GM21515 (cell line): ENCODE data around the gene MBD3.
A peak's percentile ranks its signal among the peaks of the same experiment; 100 is the strongest.
"Not testable (repeated sequence)": the region's sequence is repeated elsewhere in the genome, so short reads cannot be mapped to it uniquely, and the experiment has no call there.

Source experiments
- ATAC-seq: cut with Tn5 transposase; IDR thresholded peaks from one replicate; pipeline ENCODE4 v1.9.1; 2021; ENCODE audit not compliant: unreplicated experiment

MBD3 gene, protein sequence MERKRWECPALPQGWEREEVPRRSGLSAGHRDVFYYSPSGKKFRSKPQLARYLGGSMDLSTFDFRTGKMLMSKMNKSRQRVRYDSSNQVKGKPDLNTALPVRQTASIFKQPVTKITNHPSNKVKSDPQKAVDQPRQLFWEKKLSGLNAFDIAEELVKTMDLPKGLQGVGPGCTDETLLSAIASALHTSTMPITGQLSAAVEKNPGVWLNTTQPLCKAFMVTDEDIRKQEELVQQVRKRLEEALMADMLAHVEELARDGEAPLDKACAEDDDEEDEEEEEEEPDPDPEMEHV

GRCh38 chr19:1592755-1593500 is at the start of gene MBD3:
MBD3 (minus strand) TSS chr19:1592865; CDS start chr19:1592631, 234 bp downstream.
- peak; percentile 65 for ATAC-seq

GRCh38 chr19:1640893-1641448 is 48.3 kb upstream of the MBD3 start:
- ATAC-seq = not testable (repeated sequence)

DNA sequence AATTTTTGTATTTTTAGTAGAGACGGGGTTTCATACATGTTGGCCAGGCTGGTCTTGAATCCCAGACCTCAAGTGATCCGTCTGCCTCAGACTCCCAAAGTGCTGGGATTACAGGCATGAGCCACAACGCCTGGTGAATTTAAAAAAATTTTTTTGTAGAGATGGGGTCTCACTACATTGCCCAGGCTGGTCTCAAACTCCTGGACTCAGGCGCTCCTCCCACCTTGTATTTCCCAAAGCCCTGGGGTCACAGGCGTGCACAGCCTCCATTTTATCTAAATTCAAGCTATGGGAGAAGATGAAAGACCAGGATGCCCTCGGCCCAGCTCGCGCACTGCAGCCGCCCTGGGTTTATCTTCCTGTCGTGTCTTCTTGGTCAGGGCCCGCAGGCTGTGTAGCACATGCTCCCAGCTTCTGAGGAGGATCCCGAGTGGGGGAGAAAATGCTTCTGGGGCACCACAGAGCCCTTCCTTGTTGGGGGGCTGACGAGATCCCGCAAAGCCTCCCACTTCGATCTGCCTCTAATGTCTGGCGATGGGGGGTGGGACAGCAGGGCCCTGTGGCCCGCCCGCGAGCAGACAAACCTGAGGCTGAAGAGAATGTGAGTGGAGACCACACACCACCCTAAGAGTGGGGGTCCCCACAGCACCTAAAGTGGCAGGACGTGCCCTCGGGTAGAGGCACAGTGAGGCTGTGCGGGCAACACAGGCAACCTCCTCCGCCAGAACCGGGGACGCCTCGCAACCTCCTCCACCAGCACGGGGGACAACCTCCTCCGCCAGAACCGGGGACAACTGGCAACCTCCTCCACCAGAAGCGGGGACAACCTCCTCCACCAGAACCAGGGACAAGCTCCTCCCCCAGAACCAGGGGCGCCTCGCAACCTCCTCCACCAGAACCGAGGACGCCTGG is 43.9 kb upstream of the MBD3 start:
- no peak for ATAC-seq

DNA sequence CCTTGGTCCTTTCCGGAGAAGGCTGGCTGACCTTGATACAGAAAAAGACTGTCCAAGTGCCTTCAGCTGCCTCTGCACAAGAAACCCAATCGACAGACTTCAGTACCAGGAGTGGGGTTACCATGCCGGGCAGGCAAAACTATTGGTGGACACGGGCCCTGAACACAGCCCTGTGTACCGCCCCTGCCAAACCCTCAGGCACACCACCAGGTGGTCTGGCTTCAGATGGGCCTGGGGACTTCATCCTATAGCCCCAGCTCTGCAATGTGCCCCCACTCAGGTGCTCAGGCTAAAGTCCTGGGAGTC is 42.2 kb upstream of the MBD3 start:
- no peak for ATAC-seq

DNA sequence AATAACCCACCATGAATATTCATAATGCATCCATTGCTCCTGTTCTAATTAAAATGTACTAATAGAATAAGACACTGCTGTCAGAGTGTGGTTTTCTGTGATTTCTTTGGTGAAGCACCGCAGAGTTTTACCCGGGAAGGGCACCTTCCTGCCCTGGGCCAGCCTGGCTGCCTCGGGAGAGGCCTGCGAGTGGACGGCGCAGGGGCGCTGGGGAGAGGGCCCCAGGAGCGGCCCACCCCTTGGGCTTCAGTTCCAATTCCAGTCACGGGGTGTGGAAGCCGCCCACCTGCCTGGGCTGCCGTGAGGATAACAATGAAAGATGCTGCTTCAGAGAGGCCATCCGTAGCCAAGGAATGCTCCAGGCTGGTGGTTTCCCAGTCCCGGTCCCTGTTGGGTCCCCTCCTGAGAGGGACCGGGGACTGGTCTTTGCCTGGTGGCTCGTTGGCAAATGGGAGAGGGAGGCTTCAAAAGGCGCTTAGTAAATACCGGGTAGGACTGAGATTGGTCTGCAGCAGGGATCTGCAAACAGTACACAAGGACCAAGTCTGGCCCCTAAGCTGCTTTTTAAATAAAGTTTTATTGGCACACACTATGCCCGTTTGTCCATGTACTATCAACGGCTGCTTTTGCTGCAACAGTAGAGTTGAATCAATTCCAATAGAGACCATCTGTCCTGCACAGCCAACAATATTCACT is 41.7 kb upstream of the MBD3 start:
- no peak for ATAC-seq

DNA sequence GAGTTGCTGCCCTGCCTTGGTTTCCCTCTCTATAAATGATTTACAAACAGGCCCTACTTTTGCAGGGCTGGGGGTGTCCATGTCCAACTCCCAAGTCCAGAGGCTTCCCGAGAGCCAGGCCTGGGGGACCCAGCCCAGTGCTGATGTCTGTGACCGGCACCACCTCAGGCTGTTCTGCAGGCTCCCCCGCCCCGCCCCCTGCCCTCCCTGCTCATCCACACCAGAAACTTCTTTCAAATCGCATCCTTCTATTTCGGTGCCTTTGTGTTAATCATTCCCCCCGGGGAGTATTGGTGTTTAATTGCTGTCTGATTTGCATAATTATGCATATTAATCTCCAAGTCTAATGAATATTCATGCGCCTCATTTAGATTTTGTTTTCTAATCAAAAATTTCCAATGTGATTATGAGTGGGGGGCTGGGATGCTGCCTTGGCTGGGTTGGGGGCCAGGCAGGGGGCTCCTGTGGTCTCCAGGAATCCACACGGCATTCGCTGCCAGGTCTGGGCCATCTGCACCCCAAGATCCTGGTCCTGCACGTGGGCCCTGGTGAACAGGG is 40.7 kb upstream of the MBD3 start:
- ATAC-seq = no peak

- ATAC-seq = no peak
These were observed 40.0 kb upstream of the MBD3 start for GRCh38 chr19:1632462-1633268.

DNA sequence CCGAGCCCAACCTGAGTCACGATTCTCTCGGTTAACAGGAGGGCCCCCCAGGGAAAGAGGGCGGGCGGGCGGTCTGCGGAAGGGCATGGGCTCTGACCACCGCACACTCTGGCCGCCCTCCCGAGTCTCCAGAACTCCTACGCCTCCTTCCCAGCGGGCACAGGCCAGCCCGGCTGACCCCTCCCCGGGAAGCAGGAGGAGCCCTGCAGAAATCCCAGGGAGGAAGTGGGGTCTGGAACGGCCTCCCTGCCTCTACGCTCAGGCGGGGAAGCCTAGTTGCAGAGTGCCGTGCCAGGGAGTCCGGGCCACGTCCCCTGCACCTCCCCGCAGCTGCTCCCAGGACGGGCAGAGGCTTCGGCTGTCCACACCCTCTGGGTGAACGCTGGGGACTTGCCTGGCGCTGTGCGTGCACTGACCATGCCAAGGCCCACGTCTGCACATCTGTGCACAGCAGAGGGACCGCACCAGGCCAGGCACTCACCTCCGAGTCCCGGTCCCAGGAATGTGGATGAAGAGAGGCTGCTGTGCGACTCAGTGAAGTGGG is 39.0 kb upstream of the MBD3 start:
- ATAC-seq = no peak

DNA sequence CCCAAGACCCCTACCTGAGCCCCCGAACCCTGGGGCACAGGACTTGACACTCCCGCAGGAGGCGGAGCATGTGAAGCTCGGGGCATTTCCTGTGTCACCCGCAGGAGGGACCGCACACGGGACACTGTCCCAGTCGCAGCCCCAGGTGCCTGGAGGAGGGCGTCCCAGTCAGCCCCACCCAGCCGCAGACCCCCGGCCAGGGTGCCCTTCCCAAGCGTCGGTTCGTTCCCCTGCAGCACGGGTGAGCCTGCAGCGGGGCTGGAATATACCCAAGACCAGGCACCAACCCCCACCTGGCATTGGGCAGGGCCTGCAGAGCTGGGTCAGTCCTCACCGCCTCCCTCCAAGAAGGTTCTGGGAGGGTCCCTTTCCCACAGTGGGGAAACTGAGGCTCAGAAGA is 38.1 kb upstream of the MBD3 start:
- ATAC-seq = no peak

GRCh38 chr19:1630012-1630411 is 37.3 kb upstream of the MBD3 start:
- ATAC-seq = no peak

GRCh38 chr19:1629256-1629808 is 36.7 kb upstream of the MBD3 start:
- no peak for ATAC-seq

DNA sequence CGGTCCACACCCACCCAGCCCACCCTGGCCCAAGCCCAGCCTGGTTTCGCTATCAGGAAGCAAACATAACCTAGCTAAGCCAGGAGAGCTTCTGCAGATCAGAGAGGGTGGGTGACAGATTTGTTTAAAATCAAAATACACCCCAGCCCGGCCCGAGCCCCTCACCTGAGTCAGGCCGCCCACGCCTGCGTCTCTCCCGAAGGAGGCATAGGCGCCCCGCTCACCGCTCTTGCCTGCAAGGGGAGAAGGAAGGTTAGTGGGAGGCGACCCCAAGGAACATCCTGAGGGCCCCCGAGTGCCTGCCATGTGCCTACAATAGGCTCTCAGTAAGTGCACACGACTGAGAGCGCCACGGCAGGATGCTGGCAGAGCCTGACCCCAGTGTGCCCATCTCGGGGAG is 34.5 kb upstream of the MBD3 start:
- ATAC-seq = no peak

DNA sequence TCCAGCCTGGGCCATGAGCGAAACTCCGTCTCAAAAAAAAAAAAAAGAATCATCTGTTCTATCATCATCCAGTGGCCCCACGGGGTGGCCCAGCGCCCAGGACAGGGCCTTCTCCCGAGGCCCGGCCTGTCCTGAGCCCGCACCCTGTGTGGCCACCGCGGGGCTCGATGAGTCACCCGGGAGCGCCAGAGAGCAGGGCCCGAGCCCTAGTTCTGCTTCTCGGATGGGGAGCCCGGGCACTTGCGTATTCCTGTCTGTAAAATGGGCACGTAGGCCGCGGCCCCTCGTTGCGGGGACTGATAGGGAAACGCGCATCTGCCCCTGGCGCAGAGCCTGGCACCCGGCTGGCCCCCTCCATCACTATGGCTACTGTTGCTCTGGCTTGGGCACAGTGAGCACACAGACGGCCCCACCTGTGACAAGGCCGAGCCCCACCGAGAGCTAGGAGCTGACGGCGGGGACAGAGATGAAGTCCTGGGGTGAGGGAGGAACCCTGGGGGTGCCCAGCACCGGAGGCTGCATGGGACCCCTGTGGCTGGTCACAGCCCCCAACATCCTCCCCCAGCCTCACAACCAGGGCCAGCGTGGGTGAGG is 33.8 kb upstream of the MBD3 start:
- ATAC-seq = no peak

DNA sequence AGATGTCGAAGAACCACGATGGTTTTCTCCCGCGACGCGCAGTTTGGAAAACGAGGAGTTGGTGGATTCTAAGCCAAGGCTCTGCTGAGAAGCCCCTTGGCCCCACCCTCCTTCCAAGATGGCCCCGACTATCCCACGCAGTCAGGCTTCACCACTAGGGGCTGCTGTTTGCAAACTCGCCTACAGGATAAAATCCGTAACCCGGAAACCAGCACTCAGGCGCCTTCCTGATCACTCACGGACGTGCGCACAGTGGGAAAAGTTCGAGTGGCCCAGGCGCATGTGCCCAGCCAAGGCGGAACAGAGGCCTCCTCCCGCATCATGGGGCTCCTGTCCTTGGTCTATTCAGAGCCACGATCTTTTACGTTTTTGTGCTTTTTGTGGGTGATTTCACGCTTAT is 31.8 kb upstream of the MBD3 start:
- ATAC-seq = no peak

- ATAC-seq = no peak
These were observed 29.9 kb upstream of the MBD3 start for GRCh38 chr19:1622541-1622940.

DNA sequence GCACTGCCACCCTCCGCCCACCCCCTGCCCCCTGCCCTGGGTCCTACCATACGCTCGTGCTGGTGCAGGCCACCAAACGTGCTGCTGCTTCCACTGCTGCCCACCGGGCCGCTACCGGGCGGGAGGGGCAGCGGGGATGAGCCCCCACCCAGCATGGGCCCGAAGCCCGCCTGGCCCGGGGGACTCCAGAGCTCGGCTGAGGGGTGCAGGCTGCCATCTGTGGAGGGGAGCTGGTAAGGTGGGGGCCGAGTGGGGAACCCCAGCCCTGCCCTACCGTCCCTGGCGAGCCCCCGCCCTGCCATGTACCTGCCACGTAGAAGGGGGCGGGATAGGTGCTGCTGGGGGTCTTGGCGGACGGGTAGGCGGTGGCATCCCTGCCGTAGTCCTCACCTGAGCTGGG is 29.3 kb upstream of the MBD3 start:
- ATAC-seq = no peak

DNA sequence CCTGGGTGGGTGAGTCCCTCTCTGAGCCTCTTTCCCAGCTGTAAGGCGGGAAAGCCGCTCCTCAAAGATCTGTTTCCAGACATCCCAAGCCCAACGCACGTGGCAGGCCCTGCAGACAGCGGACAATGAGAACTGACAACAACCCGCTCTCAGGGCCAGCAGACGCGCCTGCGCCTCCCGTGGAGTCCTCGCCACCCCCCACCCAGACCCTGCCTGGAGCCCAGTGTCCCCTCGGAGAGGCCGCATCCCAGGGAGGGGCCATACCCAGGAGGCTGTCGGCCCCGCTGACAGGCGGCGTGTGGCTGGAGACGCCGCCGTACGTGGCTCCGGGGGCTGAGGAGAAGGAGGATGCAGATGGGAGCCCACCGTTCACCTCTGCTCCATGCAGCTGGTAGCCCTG is 28.9 kb upstream of the MBD3 start:
- ATAC-seq = no peak

DNA sequence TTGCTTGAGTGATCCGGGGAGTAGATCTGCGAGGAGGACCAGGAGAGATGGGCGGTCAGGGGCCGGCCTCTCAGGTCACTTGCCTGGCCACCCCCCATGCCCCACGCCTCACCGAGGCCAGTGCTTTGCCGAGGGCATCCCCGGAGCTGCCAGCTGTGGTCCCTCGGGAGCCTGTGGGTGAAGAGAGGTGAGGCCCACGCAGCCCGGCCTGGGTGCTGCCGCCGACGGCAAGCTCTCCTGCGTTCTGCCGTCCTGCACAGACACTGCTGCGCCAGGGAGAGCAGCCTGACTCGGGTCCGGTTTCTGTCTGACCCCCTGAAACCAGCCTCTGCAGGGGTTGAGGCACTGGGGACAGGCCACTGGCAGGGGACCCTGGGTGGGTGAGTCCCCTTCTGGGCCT is 28.4 kb upstream of the MBD3 start:
- no peak for ATAC-seq

DNA sequence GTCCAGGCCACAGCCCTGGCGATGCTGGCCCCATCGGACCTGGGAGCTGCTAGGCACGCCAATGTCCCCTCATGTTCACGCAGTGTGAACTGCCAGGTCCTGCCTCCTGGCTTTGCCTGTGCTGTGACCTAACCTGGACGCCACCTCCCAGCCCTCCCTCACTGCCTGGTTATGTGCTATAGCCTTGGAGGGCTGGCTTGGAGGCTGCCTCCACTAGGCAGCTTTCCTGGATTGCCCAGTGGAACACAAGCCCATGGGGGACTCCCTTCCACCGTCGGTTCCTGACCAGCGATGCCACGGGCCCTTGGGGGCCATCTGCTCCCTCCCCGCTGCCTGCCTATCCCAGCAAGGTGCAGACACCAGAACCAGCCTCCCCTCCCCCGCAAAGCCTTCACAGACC is 27.8 kb upstream of the MBD3 start:
- no peak for ATAC-seq
